Epithelial cell of proximal tubule (primary cell): ENCODE results near the gene KCNC4. TPM values are rescaled to one million over a fixed set of nuclear protein-coding genes. Genes with fewer than 3 reads are reported as not detected.

Experiments
- DNase-seq: peaks from one replicate; pipeline ENCODE4 v3.0.0-alpha.2; 2011; ENCODE audit warnings: low read depth
- H3K4me3 ChIP-seq: 2 replicates; pipeline ENCODE4 v1.5.1; 2011; ENCODE audit warnings: low read depth, mild to moderate bottlenecking, low read length
- total RNA-seq: library from RNA; depleted of rRNA; stranded (reverse); fragments of >200 nt; gene quantifications from 2 replicates; pipeline ENCODE4 v1.2.3, GENCODE V29; 2015
- TF ChIP-seq, protein P1 (sequence below): conservative IDR thresholded peaks from 2 replicates; pipeline ENCODE4 v1.5.1; 2012; ENCODE audit warnings: low read depth, mild to moderate bottlenecking, low read length

Gene KCNC4
- total RNA-seq, 1 donor from 2014 or later: 4.2 TPM

DNA sequence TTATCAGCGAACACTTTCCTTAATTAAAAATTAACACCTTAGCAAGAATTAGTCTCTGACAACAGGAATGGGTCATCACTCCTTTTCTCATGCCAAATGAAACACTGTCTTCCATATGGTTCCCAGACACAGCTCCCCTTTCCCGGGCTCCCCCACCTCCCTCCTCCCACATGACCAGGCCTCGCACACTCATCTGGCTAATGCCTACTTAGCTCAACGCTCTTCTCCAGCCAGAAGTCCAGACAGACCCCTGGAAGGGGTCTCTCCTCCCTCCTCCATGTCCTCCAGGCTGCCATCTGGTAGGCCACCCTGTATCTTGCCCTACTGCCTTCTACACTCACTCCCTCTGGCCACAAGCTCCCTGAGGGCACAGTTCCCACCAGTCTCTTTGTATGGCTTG, 39.9 kb downstream of the KCNC4 start:
- DNase-seq: no peak
- TF ChIP-seq, protein P1, sequence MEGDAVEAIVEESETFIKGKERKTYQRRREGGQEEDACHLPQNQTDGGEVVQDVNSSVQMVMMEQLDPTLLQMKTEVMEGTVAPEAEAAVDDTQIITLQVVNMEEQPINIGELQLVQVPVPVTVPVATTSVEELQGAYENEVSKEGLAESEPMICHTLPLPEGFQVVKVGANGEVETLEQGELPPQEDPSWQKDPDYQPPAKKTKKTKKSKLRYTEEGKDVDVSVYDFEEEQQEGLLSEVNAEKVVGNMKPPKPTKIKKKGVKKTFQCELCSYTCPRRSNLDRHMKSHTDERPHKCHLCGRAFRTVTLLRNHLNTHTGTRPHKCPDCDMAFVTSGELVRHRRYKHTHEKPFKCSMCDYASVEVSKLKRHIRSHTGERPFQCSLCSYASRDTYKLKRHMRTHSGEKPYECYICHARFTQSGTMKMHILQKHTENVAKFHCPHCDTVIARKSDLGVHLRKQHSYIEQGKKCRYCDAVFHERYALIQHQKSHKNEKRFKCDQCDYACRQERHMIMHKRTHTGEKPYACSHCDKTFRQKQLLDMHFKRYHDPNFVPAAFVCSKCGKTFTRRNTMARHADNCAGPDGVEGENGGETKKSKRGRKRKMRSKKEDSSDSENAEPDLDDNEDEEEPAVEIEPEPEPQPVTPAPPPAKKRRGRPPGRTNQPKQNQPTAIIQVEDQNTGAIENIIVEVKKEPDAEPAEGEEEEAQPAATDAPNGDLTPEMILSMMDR: no peak
- H3K4me3 ChIP-seq: no peak overlapping the region

DNA sequence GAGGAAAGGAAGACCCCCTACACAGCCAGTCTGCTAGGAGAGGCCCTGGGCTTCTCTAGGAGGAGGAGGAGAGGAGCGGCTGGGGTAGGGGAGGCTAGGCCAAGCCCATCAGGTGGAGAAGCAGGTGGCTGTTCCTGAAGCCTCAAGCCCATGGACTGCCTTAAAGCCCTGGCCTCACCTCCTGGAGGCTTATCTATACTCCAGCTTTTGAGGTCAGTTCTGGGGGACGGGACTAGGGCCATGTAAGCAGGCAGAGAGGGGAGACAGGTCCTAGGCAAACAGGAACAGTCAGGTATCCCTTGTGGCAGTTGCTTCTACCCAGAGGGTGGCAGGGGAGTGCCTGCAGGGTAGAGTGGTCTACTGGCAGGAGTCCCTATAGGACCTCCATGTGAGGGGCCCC, 40.6 kb downstream of the KCNC4 start:
- TF ChIP-seq, protein P1: no peak

DNA sequence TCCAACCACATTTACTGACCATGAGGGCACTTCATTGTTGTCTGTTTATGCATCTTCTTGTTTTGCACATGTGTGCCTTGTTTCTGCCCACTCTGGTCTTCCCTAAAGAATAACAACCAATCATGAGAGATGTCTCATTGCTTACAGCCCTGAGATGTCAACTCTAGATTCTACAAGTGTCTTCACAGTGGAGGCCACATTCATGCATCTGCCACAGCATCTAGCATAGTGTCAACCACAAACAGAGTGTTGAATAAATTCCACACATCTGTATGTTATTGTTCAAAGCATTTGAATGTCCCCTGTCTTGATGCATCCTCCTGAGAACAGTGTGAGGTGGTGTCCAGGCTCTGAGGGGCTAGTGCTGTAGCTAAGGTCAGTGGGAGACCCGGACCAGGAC, 43.1 kb downstream of the KCNC4 start:
- no peak overlapping the region for H3K4me3 ChIP-seq
- DNase-seq: no peak
- TF ChIP-seq, protein P1: no peak

More for the DNA sequence above, 40.6 kb downstream of the KCNC4 start:
- H3K4me3 ChIP-seq: no peak overlapping the region
- DNase-seq: no peak

DNA sequence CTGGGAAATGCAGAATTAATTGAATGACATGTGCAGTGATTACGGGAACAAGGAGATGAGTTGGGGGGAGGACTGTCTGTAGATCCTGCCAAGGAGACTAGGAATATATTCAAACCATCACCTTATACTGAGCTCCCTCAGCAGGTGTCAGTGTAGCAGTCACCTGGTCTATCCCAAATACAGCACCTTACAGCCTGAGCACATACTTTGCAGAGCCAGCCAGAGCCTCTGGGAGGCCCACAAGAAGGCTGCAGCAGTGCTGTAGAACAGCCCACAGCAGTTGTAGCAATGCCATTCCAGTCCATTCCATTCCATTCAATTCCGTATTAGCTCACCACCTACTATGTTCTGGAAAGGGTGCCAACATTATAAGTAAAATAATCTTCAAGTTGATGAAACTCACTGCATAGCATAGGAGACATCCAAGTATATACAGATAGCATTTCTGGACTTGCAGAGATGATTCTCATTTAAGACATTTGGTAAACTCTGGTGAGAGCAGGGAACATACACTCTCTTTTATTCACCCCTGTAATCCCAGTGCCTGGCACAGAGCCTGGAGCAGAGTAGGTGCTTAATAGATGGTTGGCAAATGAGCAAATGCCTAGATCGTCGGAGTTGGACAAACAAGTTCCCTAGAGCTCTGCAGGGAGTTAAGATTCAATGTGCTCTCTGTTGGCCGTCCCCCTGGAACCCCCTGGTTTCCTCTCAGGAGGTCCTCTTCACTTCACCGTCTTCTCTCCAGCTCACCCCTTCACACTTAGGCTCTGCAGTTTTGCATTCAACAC, 44.7 kb downstream of the KCNC4 start:
- H3K4me3 ChIP-seq: no peak overlapping the region
- TF ChIP-seq, protein P1: no peak
- no peak for DNase-seq

DNA sequence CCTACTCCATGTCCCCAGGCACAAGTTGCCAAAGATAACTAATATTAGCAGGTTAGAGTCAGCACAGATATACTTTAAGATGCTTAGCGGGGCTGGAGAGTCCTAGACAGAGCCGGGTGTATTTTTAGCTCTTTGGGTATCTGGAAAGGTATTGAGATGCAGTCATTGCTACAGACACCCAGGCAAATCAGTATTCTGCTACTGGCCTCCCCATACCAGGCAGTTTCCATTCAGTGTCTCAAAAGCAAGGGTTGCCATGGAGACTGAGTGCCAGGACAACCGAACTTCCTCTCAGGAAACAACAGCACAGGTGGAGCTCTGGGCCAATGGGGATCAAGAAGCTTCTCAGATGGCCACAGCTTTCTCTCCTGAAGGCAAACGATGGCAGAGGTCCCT, 45.3 kb downstream of the KCNC4 start:
- TF ChIP-seq, protein P1: no peak
- H3K4me3 ChIP-seq: no peak overlapping the region
- DNase-seq: no peak

DNA sequence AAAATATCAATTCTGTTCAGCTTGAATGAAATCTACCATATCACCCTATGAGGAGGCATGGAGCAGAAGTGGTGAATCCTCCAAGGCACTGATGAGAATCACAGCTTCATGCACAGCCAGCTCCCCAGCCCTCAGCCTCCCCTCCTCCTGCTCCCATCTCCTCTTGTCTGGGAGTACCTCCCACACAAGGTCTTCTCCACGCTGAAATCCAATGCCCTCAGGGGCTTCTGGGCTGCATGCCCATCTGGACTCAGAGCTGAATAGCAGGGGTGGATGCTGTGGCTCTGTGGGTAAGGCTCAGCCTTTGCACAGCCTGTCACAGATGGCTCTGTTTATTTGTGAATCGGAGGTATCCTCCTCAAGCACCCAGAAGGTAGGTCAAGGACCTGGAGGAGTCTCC, 48.6 kb downstream of the KCNC4 start:
- H3K4me3 ChIP-seq: no peak overlapping the region
- TF ChIP-seq, protein P1: no peak
- no peak for DNase-seq

DNA sequence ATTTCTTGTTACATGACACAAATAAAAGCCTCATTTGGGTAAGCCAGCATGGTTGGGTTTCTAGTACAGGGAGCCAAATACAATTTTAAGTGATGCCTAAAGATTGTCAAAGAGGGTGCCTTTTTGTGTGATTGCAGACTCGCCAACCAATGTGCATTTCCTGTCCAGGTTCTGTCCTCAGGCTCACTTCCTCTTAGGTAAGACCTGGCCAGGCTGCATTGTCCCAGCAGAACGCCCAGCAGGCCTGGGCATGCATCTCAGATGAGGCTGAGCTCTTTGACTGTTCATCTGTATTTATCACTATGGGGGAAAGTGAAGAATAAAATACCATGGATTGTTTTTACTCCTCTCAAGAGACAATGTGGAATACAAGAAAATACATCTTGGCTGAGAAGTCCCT, 49.7 kb downstream of the KCNC4 start:
- no peak overlapping the region for H3K4me3 ChIP-seq
- no peak for DNase-seq
- TF ChIP-seq, protein P1: no peak
